Kidney epithelial cell (primary cell): Measurements from ENCODE around the gene CRYAB. TPM values are rescaled to one million over a fixed set of nuclear protein-coding genes. Genes with fewer than 3 reads are reported as not detected.

ENCODE experiments used
- DNase-seq: peaks from one replicate; pipeline ENCODE4 v3.0.0-alpha.2; 2010; ENCODE audit warnings: low read depth
- H3K27me3 ChIP-seq: 2 replicates; pipeline ENCODE4 v1.6.0; 2011; ENCODE audit warnings: low read length; ENCODE audit not compliant: control insufficient read depth, insufficient read depth
- H3K36me3 ChIP-seq: 2 replicates; pipeline ENCODE4 v1.5.1; 2011; ENCODE audit warnings: low read length; ENCODE audit not compliant: control insufficient read depth, insufficient read depth
- H3K4me3 ChIP-seq: 2 replicates; pipeline ENCODE4 v1.5.1; 2011; ENCODE audit warnings: low read depth, mild to moderate bottlenecking, control low read depth, low read length
- CTCF ChIP-seq: IDR thresholded peaks from 2 replicates; pipeline ENCODE4 v1.5.1; 2011; ENCODE audit warnings: mild to moderate bottlenecking, moderate library complexity, low read length, control low read depth, inconsistent platforms; ENCODE audit not compliant: insufficient read depth, poor library complexity, severe bottlenecking
- total RNA-seq: library from RNA; depleted of rRNA; stranded (reverse); fragments of >200 nt; gene quantifications from 2 replicates; pipeline ENCODE4 v1.2.3, GENCODE V29; 2015

CRYAB gene
- 23.9 and 43.5 TPM in 2 replicates for total RNA-seq

- no peak for TF ChIP-seq CTCF
- DNase-seq: peak; percentile 99
- H3K36me3 ChIP-seq: no peaks in the 10 kb centered on the region
- H3K27me3 ChIP-seq: no peaks in the 10 kb centered on the region
- no peak within 1 kb of the TSS for H3K4me3 ChIP-seq
These were observed at the start of gene CRYAB for GRCh38 chr11:111911563-111912401. Gene CRYAB, minus strand, starts transcription at chr11:111911770. Its CDS starts 46 bp downstream, at chr11:111911724.

GRCh38 chr11:111960916-111961315, 49.3 kb upstream of the CRYAB start:
- TF ChIP-seq CTCF: no peak
- no peaks in the 10 kb centered on the region for H3K36me3 ChIP-seq
- no peaks in the 10 kb centered on the region for H3K27me3 ChIP-seq
- no peak overlapping the region for H3K4me3 ChIP-seq
- no peak for DNase-seq

- H3K27me3 ChIP-seq: no peaks in the 10 kb centered on the region
- TF ChIP-seq CTCF: no peak
- no peak overlapping the region for H3K4me3 ChIP-seq
- H3K36me3 ChIP-seq: no peaks in the 10 kb centered on the region
- DNase-seq: no peak
These were observed 46.3 kb upstream of the CRYAB start for GRCh38 chr11:111957663-111958444.

DNA sequence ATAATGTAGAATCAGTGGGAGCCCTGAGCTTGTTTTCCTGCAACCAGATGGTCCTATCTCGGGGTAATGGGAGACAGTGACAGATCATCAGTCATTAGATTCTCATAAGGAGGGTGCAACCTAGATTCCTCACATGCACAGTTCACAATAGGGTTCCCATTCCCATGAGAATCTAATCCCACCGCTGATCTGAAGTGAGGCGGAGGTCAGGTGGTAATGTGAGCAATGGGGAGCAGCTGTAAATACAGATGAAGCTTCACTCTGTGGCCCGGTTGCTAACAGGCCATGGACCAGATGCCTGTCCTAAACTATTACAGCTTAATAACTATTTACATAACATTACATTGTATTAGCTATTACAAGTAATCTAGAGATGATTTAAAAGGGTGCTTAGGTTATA, 42.6 kb upstream of the CRYAB start:
- no peak overlapping the region for H3K4me3 ChIP-seq
- no peak for DNase-seq
- H3K27me3 ChIP-seq: no peaks in the 10 kb centered on the region
- TF ChIP-seq CTCF: no peak
- H3K36me3 ChIP-seq: no peaks in the 10 kb centered on the region

DNA sequence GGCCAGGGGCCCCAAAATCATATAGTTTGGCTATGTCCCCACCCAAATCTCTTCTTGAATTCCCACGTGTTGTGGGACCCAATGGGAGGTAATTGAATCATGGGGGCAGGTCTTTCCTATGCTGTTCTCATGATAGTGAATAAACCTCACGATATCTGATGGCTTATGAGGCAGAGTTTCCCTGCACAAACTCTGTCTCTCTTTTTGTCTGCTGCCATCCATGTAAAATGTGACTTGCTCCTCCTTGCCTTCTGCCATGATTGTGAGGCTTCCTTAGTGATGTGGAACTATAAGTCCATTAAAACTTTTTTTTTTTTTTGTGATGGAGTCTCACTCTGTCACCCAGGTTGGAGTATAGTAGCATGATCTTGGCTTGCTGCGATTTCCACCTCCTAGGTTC, 40.0 kb upstream of the CRYAB start:
- Histone ChIP-seq H3K27me3 (no peaks in the 10 kb centered on the region), H3K36me3 (no peaks in the 10 kb centered on the region), H3K4me3 (no peak overlapping the region)
- no peak for TF ChIP-seq CTCF
- DNase-seq: no peak
